GM18519 (cell line): ENCODE measurements around the gene INAFM2.

Experiments
- ATAC-seq: cut with Tn5 transposase; IDR thresholded peaks from one replicate; pipeline ENCODE4 v1.9.1; 2021; ENCODE audit warnings: mild to moderate bottlenecking, moderate library complexity; ENCODE audit not compliant: unreplicated experiment, low FRiP score

Gene INAFM2

DNA sequence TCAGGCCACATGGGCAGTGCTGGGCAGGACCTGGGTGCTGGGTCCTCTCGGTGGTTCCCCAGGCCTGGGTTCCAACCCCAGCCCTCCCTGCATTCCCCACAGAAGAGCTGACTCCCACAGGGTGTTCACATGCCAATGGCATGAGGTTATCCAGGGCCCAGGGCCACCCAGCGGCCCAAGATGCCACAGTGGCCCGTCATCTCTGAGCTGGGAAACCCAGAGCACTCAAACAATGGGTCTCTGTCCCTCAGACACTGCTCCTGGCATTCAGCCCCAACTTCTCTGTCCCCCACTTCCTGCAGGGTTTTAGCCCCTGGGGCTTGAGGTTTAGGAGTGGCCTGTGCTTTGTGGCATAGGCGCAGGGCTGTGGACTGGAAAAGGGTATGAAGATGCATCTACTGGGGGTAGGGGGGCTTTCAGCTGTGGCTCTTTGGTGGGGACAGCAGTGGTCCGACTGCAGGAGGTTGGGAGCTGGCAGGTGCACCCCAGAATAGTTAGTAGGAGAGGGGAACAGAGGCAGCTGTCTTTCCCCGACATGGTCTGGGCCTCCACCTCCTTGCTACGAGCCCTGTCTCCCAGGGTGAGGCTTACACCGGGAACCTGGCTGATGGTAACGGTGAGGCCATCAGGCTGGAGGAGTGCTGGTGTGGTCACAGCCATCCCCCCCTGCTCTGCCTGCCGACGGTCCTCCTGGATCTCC is 15.6 kb downstream of the INAFM2 start:
- no peak for ATAC-seq

DNA sequence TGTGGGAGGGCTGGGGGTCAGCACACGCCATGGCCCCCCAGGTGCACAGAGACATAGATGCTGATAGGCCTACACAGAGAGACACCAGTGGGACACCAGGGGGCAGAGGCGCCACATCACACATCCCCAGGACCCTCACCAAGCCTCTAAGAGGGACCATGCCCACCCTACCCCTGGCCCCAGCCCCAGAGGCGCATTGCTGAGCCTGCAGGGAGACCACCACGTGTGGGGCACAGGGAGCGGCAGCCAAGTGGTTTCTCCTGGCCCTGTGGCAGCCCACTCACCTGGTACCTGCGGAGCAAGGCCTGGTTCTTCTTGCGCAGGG is 16.1 kb downstream of the INAFM2 start:
- no peak for ATAC-seq

DNA sequence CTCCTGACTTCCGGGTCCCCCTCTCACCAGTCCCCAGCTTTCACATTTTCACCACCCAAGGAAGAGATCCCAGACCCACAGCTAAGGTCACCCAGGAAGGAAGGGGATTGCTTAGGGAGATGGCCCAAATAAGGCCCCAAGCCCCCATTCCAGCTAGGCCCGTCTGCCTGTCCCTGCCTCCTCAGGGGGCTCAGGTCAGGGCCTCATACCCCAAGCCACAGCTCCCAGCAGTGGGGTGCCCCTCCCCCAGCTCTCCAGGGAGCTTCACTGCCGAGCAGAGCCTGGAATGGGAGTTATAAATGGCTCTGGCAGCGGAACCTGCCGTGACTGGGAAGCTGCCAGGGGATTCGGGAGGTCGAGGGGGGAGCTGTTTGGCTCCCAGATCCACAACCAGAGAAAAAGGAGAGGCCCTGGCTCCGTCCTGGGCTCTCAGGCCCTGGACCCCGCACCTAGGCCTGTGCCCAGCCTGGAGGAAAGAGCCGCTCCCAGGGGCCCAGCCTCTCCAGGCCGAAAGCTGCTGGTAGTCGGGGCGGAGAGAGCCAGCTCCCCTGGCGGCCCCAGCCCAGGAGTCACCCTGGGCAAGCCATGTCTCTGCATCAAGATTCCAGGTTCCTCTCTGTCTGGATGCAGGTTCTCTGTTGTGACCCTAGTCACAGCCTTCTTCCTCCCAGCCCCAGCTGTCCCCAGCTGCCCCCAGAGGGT is 16.7 kb downstream of the INAFM2 start:
- ATAC-seq, result no peak

DNA sequence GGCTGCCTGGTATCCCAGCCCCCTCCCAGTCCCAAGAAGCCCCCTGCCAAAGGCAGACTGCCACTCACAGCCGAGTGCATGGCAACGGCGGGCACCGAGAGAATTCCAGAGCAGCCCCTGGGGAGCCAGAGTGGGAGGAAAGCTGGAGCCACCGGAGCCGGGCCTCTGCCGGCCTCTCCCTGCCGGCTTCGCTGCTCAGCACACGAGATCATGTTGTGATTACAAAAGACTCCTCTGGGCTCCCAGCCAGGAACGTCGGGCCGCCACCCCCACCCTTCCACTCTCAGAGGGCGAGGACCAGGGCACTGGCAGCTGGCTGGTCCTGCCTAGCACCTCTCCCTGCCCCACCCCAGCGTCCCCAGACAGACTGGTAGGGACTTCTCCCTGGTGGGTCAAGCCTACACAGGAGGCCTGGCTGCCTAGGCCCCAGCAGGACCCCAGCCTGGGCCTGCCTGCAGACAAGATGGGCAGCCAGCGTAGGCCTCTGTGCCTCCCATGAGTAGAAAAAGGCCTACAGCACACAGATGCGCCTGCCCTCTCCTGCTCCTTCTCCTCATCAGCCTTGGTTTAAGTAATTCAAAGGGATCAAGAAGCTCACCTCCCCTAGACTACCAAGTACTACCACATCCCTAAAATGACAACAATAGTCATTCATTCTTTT is 17.4 kb downstream of the INAFM2 start, which contains the start of gene CCDC9B:
TSS of gene CCDC9B (minus strand) at position 200 of the 661 bp plus-strand sequence. CDS start at position 80, 120 bp downstream.
- no peak for ATAC-seq

DNA sequence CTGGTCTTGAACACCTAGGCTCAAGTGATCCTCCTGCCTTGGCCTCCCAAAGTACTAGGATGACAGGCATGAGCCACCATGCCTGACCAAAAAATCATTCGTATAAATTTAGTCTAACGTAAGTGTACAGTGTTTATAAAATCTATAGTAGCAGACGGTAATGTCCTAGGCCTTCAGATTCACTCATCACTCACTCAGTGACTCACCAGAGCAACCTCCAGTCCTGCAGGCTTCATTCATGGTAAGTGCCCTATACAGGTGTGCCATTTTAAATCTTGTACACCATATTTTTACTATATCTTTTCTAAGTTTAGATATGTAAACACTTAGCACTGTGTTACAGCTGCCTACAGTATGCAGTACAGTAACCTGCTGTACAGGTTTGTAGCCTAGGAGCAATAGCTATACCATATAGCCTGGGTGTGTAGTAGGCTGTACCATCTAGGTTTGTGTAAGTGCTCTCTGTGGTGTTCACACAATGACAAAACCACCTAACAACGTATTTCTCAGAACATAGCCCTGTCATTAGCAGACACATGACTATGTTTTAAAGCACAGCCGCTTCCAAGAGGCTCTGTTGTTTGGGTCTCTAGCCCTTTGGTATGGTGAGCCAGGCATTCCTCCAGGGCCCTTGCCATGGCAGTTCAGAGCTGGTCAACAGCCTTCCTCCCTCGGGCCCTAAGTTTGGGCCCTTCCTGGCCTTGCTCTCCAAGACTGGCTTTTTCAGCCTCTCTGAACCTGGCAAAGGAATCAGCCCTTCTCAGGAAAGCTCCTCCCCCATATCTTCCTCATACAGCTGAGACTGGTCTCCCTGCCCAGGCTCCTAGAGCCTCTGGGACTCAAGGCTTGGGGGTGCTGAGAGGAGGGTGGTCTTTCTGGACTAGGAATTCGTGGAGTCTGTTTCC is 19.2 kb downstream of the INAFM2 start:
- no peak for ATAC-seq

DNA sequence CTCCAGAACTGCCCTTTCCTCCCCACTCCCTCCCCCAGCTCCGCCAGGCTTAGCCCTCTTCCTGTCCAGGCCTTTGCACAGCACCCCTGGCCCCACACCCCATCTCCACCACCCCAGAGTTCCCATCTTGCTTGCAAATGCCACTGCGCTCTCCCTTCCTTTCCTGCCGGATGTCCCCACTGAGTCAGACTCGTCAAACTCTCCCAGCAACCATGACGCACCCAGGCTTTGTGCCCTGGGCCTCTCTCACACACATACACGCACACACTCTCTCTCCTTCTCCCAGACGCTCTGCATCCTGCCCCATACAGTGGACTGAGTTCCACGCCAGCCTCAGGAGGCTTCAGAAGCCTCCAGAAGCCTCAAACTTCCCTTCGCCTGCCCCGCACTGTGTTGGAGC is 20.0 kb downstream of the INAFM2 start:
- ATAC-seq, result no peak

DNA sequence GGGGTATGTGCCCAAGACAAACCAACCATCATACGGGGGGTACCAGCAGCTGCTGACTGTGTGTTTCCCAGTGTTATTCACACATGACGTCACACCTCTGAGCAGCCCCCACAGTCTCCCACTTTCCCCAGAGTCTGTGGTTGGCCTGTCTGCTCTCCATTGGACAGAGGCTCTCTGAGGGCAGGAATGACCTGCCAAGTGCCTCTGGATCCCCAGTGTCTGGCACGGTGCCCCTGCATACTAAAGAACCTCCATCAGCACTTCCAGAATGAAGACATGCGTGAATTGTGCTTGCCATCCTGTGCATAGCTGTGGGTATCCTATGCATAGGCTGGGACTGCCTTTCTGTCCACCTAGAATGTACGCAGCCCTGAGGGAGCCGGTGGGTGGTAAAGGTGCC is 20.7 kb downstream of the INAFM2 start:
- ATAC-seq, result no peak

DNA sequence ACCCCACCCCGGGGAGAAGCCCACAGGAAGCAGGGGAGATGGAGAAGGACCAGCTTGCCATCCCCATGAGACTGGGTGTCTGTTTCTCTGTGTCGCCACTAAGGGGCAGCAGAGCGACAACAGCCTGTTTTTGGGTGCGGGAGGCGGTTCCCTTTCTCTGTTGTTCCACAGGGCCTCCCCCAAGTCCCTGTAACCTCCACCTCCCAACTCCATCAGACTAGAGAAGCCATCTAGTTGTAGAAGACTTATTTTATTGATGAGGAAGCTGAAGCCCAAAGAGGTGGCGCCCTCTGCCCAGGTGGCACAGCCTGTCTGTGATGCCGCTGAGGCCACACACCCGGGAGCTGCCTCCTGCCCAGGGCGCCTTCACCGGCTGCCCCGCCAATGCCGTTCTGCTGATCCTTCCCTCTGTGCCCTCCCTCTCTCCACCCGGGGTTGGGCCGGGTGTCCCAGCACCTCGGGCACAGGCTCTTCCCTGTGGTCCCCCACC is 21.2 kb downstream of the INAFM2 start:
- ATAC-seq, result no peak

DNA sequence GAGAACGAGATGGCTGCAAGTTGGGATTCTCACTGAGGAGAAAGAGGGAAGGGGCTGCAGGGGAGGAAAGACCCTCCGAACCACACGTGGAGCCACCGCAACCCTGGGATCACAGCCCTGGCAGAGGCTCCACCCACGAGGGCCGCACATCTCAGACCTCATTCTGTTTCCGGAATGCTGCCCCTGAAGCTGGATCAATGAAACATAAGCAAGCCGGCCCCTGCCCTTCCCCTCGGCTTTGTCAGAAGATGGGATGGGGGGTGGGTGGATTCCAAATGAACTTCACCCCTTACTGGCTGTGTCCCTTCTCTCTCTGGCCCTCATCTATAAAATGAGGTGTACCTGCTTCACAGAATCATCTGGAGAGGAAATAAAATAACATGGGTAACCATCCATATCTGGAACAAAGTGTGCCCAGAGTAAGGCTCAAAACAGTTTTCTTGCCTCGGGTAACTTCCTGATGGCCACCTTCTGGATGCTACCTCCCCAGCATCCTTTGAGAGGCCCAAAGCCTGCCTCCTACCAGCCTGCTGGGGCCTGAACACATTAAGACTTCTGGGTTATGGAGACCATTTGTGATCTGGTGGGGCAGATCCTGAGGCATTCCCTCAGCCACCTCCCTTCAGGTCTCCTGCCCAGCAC is 21.9 kb downstream of the INAFM2 start:
- no peak for ATAC-seq

DNA sequence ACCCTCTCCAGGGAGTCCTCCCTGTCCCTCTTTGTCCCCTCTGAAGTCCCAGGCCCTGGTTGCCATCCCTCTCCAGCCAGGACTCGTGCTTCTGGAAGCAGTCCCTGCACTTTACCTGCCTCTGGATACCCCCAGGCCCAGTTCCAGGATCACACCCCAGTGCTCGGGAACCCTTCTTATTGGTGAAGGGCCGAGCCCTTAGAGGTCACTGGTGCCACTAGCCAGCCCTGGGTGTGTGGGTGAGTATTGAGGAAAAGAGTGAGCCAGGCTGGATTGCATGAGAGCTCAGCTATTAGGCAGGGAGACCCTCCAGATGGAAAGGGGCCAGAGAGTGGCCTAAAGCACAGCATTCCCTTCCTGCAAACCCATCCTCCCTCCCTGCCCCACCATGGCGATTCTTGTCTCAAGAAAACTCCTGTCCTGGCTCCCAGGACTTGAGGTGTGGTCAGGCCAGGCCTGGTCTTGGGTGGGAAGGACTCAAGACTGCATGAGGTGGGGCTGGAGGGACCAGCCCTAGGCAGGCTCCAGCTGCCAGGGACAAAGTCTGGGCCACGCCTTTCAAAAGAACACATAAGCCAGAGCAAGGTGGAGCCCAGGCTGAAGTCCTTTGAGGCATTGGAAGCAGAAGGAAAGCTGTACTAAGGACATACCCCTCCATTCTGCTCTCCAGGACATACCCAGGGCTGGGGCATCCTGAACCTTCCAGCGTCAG is 22.5 kb downstream of the INAFM2 start:
- no peak for ATAC-seq

DNA sequence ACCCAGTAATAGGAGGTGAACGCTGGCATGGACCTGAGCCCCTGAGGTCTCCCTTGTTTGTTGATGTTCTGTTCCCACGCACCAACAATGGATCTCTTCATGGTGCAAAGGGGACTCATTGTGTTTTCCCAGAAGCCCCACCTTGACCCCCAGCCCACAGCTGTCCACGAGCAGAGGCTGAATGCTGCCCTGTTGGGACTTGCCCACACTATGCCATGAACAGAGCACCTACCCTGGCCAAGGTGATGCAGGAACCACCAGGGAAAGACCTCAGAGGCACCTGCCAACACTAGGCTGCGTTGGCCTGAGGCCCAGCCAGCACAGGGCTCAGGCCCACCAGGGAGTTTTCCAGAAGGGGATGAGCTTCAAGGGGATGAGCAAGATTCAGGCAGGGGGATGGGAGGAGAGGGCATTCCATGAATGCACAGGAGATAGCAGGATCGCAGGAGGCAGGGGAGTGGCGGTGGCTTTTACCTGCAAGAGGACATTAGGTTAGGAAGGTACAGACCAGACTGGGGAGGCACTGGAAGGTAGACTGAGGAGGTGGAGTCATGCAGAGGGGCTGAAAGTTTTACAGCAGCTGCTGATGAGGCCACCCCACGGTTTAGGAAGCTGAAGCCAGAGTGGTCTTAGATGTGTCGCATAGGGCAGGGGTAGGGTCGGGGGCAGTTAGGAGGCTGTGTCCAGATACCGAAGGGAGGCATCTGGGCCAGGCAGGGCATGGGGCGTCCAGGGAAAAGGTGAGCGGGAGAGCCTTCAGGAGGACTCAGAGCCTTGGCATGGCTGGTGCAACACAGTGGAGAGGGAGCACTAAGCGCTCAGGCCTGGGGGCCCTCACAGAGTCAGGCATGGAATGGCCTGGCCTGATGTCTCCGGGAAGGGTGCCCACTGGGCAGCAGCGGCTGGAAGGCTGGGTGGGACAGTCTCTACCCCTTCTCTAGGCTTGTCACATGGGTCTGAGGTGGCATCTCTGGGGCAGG is 23.4 kb downstream of the INAFM2 start:
- no peak for ATAC-seq

DNA sequence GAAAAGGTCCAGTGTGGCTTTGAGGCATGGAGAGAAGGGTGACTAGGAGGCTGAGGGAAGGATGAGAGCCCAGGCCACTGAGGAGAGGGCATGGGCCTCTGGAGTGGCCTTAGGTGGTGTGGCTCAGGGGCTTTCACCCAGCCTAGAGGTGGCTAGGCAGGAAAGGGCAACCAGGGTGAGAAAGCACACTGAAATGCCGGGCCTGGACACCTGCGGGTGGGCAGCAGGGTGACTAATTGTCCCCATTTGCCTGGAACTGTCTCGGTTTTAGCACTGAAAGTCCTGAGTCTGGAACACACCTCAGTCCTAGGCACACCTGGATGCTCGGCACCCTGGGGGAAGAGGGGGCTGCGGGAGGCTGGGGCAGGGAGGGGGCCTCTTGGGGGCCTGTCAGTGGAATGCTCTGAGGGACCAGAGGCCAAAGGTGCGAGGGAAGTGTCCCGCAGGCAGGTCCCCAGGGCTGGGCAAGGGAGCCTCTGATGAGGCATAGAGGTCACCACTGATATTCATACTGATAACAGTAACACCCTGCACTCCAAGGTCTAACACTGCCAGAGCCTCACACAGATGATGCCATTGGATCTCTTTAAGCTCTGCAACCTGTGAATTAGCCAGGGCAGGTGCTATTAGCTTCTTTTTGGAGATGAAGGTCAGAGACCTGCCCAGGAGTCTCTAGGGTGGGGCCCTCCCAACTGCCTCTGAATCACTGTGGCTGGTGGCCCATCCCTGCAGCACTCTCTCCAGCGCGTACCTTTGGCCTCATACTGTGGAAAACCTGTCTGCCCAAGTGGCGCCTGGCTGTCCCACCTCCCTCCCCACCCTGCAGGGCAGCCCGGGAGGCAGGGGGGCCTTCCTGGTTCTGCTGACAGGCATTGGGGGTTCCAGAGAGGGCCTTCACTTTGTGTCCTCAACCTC is 24.3 kb downstream of the INAFM2 start:
- ATAC-seq, result no peak

DNA sequence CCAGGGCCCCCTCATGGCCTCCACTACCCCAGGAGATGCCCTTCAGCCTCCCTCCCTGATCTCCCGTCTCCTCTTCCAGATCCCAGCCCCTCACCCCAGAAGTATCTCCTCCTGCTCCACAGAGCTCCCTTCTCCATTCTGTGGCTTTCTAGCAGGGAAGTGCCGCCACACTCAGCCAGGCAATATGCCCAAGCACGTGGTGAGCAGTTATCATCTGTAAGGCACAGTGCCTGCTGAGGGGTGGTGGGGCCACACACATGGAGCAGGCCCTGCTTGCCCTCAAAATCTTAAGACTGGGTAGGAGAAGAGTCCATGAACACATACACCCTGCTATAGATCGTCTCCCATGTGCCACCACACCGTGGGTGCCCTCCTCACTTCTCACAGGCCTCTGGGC is 25.0 kb downstream of the INAFM2 start:
- no peak for ATAC-seq

DNA sequence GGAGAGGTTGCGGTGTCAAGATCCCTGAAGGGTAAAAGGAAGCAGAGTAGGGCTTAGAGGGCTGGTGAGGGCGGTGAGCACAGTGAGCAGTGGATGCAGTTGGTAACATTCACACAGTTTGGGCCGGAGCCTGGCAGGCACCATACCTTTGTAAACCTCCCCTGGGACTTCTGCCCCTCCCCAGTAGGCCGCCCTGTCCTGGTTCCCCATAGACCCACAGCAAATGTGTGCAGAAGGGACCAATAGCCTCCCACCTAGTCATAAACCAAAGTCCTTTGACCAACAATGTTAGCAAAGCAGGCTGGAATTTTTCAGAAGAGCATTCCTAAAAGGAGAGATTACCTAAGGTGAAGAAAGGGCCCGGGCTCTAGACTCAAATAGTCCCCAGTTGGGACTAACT is 25.7 kb downstream of the INAFM2 start:
- ATAC-seq, result no peak

DNA sequence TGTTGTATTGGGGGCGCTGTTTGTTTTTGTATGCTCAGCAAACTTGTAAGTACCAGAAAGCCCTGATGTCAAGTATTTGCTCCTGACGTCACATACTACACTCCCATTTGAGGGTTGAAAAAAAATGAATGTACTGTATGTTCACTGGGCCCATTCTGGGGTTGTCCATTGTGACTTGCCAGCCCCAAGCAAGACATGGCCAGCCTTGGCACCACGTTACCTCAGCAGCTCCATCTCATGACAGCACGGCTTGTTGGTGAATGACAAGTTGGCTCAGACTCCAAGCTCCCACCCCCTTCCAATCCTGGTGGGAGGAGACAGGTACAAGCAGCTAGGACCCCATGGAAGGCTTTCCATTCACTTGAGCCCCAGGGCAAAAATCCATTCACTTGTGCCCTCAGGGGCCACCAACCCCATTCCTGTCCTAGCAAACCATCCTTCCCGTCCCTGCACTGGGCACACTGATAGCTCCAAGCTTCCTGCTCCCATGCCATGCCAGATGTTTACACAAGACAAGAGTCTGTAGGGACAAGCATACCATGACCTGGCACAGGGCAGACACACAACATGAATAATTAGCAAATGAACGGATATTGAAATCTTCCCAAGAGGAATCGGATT is 28.9 kb downstream of the INAFM2 start:
- ATAC-seq, result no peak

DNA sequence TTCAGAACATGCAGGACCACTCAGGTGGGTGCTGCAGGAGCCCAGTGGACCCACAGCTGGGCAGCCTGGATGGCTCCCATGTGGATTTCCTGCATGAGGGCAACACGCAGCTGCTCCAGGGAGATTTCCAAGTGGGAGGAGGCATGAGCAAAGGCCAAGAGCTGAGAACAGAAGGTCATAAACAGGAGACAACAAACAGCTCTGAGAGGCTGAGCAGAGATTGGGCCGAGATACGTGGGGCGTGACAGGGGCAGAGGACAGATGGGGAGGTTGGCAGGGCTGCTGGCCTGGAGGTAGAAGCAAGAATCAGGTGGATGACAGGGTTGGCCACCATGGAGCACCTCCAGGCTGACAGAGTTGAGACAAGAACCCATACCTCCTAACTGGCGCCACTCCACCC is 30.2 kb downstream of the INAFM2 start:
- ATAC-seq, result no peak
